NCI-H82 (cell line): ENCODE results near the gene BLOC1S5.
"Not testable (repeated sequence)": the region's sequence is repeated elsewhere in the genome, so short reads cannot be mapped to it uniquely, and the experiment has no call there.

ENCODE experiments used
- DNase-seq: peaks from one replicate; lab custom pipeline; 2025; lab: John Stamatoyannopoulos, UW

Gene BLOC1S5

GRCh38 chr6:8041913-8042583 lies 22.1 kb downstream of the BLOC1S5 start:
- no peak for DNase-seq

- not testable (repeated sequence) for DNase-seq
Measured at GRCh38 chr6:8034107-8034506, 30.1 kb downstream of the BLOC1S5 start.

- no peak for DNase-seq
Measured at GRCh38 chr6:8030920-8031319, 33.3 kb downstream of the BLOC1S5 start.

GRCh38 chr6:8029243-8029870 lies 34.8 kb downstream of the BLOC1S5 start:
- DNase-seq = peak; percentile 76

GRCh38 chr6:8027965-8028651 lies 36.1 kb downstream of the BLOC1S5 start:
- DNase-seq = no peak

- DNase-seq = no peak
Measured at GRCh38 chr6:8026800-8027199, 37.4 kb downstream of the BLOC1S5 start.

GRCh38 chr6:8025191-8025590 lies 39.0 kb downstream of the BLOC1S5 start:
- DNase-seq = no peak

GRCh38 chr6:8023638-8024037 lies 40.6 kb downstream of the BLOC1S5 start:
- no peak for DNase-seq

GRCh38 chr6:8020083-8020482 lies 44.1 kb downstream of the BLOC1S5 start:
- DNase-seq = no peak

GRCh38 chr6:8017705-8018104 lies 46.5 kb downstream of the BLOC1S5 start:
- DNase-seq = no peak

GRCh38 chr6:8017276-8017701 lies 46.9 kb downstream of the BLOC1S5 start:
- DNase-seq = no peak

- no peak for DNase-seq
Measured at GRCh38 chr6:8014947-8015346, 49.2 kb downstream of the BLOC1S5 start.

- no peak for DNase-seq
Measured at GRCh38 chr6:8013763-8014162, 50.4 kb downstream of the BLOC1S5 start.

GRCh38 chr6:8006208-8006607 lies 58.0 kb downstream of the BLOC1S5 start:
- peak; percentile 55 for DNase-seq

GRCh38 chr6:8005136-8005535 lies 59.1 kb downstream of the BLOC1S5 start:
- no peak for DNase-seq

- DNase-seq = no peak
Measured at GRCh38 chr6:8000636-8001035, 63.6 kb downstream of the BLOC1S5 start.

- DNase-seq = no peak
Measured at GRCh38 chr6:8000188-8000596, 64.0 kb downstream of the BLOC1S5 start.

GRCh38 chr6:7999201-7999600 lies 65.0 kb downstream of the BLOC1S5 start:
- DNase-seq = no peak

- DNase-seq = no peak
Measured at GRCh38 chr6:7998103-7998725, 66.0 kb downstream of the BLOC1S5 start.

- DNase-seq = peak; percentile 41
Measured at GRCh38 chr6:7997286-7997685, 66.9 kb downstream of the BLOC1S5 start.

- DNase-seq = peak; percentile 74
Measured at GRCh38 chr6:7996538-7997111, 67.6 kb downstream of the BLOC1S5 start.

GRCh38 chr6:7993952-7994351 lies 70.2 kb downstream of the BLOC1S5 start:
- DNase-seq = no peak
